Endothelial cell of umbilical vein (primary cell): ENCODE data around the gene ARID1B. TPM values are rescaled to one million over a fixed set of nuclear protein-coding genes. Genes with fewer than 3 reads are reported as not detected.

Experiments
- BruUV-seq: library from RNA; stranded (reverse); fragments of 400-500 nt; replicated peaks from 2 replicates; lab custom pipeline; 2021; lab: Mats Ljungman, UMichigan
- CTCF ChIA-PET: fragments of 300-600, 350-600 bp; sonication (Branson Sonifier 250); formaldehyde crosslinking; loops from one replicate; lab custom pipeline; 2021; ENCODE audit warnings: antibody characterized with exemption, inconsistent platforms; lab: Charles Lee
- POLR2A ChIA-PET: fragments of 300-600, 350-600 bp; sonication (Branson Sonifier 250); formaldehyde crosslinking; loops from one replicate; lab custom pipeline; 2021; ENCODE audit warnings: antibody characterized with exemption, inconsistent platforms; lab: Charles Lee
- DNase-seq: peaks from one replicate; pipeline ENCODE4 v3.0.0-alpha.2; 2011; ENCODE audit warnings: low read depth, low spot score
- FAIRE-seq: peaks from 2 replicates; lab custom pipeline; 2011; peaks lifted over from hg19 to GRCh38; lab: Jason Lieb, UNC
- H2AFZ ChIP-seq: 2 replicates; pipeline ENCODE4 v1.6.0; 2012; ENCODE audit warnings: low read depth, low read length, control low read depth, inconsistent platforms
- H3K27ac ChIP-seq: 2 replicates; pipeline ENCODE4 v1.5.1; 2011; ENCODE audit warnings: low read depth, mild to moderate bottlenecking, control low read depth, low read length, moderate library complexity; ENCODE audit not compliant: insufficient read depth
- H3K27me3 ChIP-seq, 2 experiments: 2 replicates each; pipeline versions ENCODE4 v1.6.0 to v1.6.1; 2011; ENCODE audit warnings: low read length in 2 of 2, mixed read lengths in 1 of 2; ENCODE audit not compliant: control insufficient read depth in 2 of 2, insufficient read depth in 2 of 2
- H3K36me3 ChIP-seq, 2 experiments: 2 replicates in 1 of 2; 3 replicates in 1 of 2; pipeline ENCODE4 v1.5.1; 2011; ENCODE audit warnings: low read length in 2 of 2, mild to moderate bottlenecking in 1 of 2, moderate library complexity in 1 of 2; ENCODE audit not compliant: control insufficient read depth in 2 of 2, insufficient read depth in 2 of 2; ENCODE audit errors: extremely low read depth in 1 of 2
- H3K4me1 ChIP-seq: 3 replicates; pipeline ENCODE4 v1.5.1; 2011; ENCODE audit warnings: mild to moderate bottlenecking, low read length; ENCODE audit not compliant: control insufficient read depth, insufficient read depth; ENCODE audit errors: extremely low read depth
- H3K4me2 ChIP-seq: 2 replicates; pipeline ENCODE4 v1.6.1; 2011; ENCODE audit warnings: low read length, control low read depth, mixed read lengths; ENCODE audit not compliant: insufficient read depth
- H3K4me3 ChIP-seq, 3 experiments: fragments of 200-600 bp in 1 of 3; sonication (generic), shearing (Covaris generic) in 1 of 3; replicated peaks in 1 of 3; 2 replicates each; pipeline ENCODE4 v1.5.1; 2011 to 2016; ENCODE audit warnings: control low read depth in 3 of 3, low read length in 3 of 3, mild to moderate bottlenecking in 2 of 3, inconsistent platforms in 1 of 3, low read depth in 1 of 3, moderate library complexity in 1 of 3; ENCODE audit not compliant: insufficient read depth in 1 of 3
- H3K79me2 ChIP-seq: 2 replicates; pipeline ENCODE4 v1.6.0; 2012; ENCODE audit warnings: low read length, inconsistent platforms; ENCODE audit not compliant: control insufficient read depth, insufficient read depth
- H3K9ac ChIP-seq: replicated peaks from 2 replicates; pipeline ENCODE3; 2011; ENCODE audit warnings: low read length, control low read depth; ENCODE audit not compliant: insufficient read depth; ENCODE audit errors: extremely low read depth
- H3K9me1 ChIP-seq: replicated peaks from 3 replicates; pipeline ENCODE4 v1.6.0; 2011; ENCODE audit warnings: mild to moderate bottlenecking, low read length; ENCODE audit not compliant: control insufficient read depth, insufficient read depth; ENCODE audit errors: extremely low read depth
- H3K9me3 ChIP-seq: replicated peaks from 2 replicates; pipeline ENCODE4 v1.5.1; 2012; ENCODE audit warnings: low read length, inconsistent platforms; ENCODE audit not compliant: control insufficient read depth, insufficient read depth
- H4K20me1 ChIP-seq: replicated peaks from 2 replicates; pipeline ENCODE3; 2011; ENCODE audit warnings: mild to moderate bottlenecking, low read length; ENCODE audit not compliant: control insufficient read depth, insufficient read depth; ENCODE audit errors: extremely low read depth
- EZH2 ChIP-seq: IDR thresholded peaks from 2 replicates; pipeline ENCODE4 v1.6.1; 2012; ENCODE audit warnings: borderline replicate concordance, low read depth, mild to moderate bottlenecking, moderate library complexity, low read length, inconsistent platforms; ENCODE audit not compliant: severe bottlenecking
- FOS ChIP-seq: IDR thresholded peaks from 2 replicates; pipeline ENCODE4 v1.6.1; 2011; ENCODE audit warnings: mild to moderate bottlenecking, low read length, moderate library complexity, borderline replicate concordance; ENCODE audit not compliant: insufficient read depth
- GATA2 ChIP-seq: IDR thresholded peaks from 2 replicates; pipeline ENCODE4 v1.7.0; 2011; ENCODE audit warnings: low read depth, mild to moderate bottlenecking, moderate library complexity, mixed read lengths, low read length; ENCODE audit not compliant: insufficient read length, insufficient read depth
- JUN ChIP-seq: IDR thresholded peaks from 2 replicates; pipeline ENCODE4 v1.6.1; 2011; ENCODE audit warnings: borderline replicate concordance, low read depth; ENCODE audit not compliant: insufficient read length, insufficient read depth
- MYC ChIP-seq: IDR thresholded peaks from one replicate; pipeline ENCODE4 v1.6.1; 2011; ENCODE audit warnings: mild to moderate bottlenecking, low read depth, low read length
- POLR2A ChIP-seq: IDR thresholded peaks from 2 replicates; pipeline ENCODE4 v1.6.1; 2012; ENCODE audit warnings: low read depth, mild to moderate bottlenecking, control low read depth, low read length
- POLR2AphosphoS5 ChIP-seq: IDR thresholded peaks from 2 replicates; pipeline ENCODE4 v1.6.1; 2012; ENCODE audit warnings: low read depth, mild to moderate bottlenecking, control low read depth, low read length, moderate library complexity; ENCODE audit not compliant: insufficient read depth
- dilution Hi-C: fragments of 300-500 bp; cut with MboI; formaldehyde crosslinking; loops from one replicate; pipeline ENCODE4 v1.15.0; 2019; ENCODE audit warnings: low sequenced_read_pairs; ENCODE audit not compliant: extremely low pct_ligation_motif_present
- intact Hi-C: fragments of 100-400 bp; cut with micrococcal nuclease; formaldehyde crosslinking; loops from one replicate; pipeline ENCODE4 v1.10.0; 2022
- polyA plus RNA-seq, 4 experiments: library from polyadenylated mRNA; depleted of rRNA in 3 of 4; stranded (reverse) in 3 of 4; unstranded in 1 of 4; fragments of >200 nt; gene quantifications; 2 replicates each; pipeline versions ENCODE4 v1.2.1 to v1.2.3, GENCODE V29; 2011 to 2012; ENCODE audit warnings: missing spikeins in 1 of 4
- total RNA-seq: library from RNA; stranded (reverse); gene quantifications from 2 replicates; pipeline ENCODE4 v1.2.3, GENCODE V29; 2021
- TF ChIP-seq, protein P1 (sequence below): IDR thresholded peaks from 2 replicates; pipeline ENCODE4 v1.6.1; 2011; ENCODE audit not compliant: insufficient read depth, insufficient read length
- TF ChIP-seq, protein P2 (sequence below), 2 donors: IDR thresholded peaks; 1 replicate in 1 of 2; 2 replicates in 1 of 2; pipeline ENCODE4 v1.5.1; 2011; ENCODE audit warnings: low read length in 2 of 2, mild to moderate bottlenecking in 2 of 2, moderate library complexity in 2 of 2, control low read depth in 1 of 2, inconsistent platforms in 1 of 2, low read depth in 1 of 2; ENCODE audit not compliant: insufficient read depth in 1 of 2; ENCODE audit errors: extremely low read depth in 1 of 2

Gene ARID1B
- total and polyA plus RNA-seq, 2 donors (not counting 3 experiments of a cell fraction or from before 2014, with no cell fraction given): 21.8 to 89.5 TPM

GRCh38 chr6:157246048-157246630 is 469.0 kb downstream of the ARID1B start:
- TF ChIP-seq EZH2 (no peak), POLR2A (no peak), JUN (no peak), FOS (no peak), POLR2AphosphoS5 (no peak), MYC (no peak), GATA2 (no peak)
- TF ChIP-seq, protein P1, sequence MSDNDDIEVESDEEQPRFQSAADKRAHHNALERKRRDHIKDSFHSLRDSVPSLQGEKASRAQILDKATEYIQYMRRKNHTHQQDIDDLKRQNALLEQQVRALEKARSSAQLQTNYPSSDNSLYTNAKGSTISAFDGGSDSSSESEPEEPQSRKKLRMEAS: no peak
- TF ChIP-seq, protein P2, sequence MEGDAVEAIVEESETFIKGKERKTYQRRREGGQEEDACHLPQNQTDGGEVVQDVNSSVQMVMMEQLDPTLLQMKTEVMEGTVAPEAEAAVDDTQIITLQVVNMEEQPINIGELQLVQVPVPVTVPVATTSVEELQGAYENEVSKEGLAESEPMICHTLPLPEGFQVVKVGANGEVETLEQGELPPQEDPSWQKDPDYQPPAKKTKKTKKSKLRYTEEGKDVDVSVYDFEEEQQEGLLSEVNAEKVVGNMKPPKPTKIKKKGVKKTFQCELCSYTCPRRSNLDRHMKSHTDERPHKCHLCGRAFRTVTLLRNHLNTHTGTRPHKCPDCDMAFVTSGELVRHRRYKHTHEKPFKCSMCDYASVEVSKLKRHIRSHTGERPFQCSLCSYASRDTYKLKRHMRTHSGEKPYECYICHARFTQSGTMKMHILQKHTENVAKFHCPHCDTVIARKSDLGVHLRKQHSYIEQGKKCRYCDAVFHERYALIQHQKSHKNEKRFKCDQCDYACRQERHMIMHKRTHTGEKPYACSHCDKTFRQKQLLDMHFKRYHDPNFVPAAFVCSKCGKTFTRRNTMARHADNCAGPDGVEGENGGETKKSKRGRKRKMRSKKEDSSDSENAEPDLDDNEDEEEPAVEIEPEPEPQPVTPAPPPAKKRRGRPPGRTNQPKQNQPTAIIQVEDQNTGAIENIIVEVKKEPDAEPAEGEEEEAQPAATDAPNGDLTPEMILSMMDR (IDR thresholded peaks at IDR 0.05; ENCODE audit: extremely low read depth in 1 of 2, insufficient read depth in 1 of 2, low read depth in 1 of 2, low read length in 2 of 2): no peak
- Histone ChIP-seq H3K4me2 (no peak overlapping the region), H4K20me1 (no peaks in the 10 kb centered on the region), H3K27me3 (peaks cover 11 to 19% of the 10 kb centered on the region in 2 experiments), H3K9me3 (peaks cover 2% of the 10 kb centered on the region), H2AFZ (no peak overlapping the region), H3K4me1 (no peaks in the 10 kb centered on the region), H3K27ac (no peak overlapping the region), H3K36me3 (no peaks in the 10 kb centered on the region), H3K4me3 (no peak overlapping the region), H3K9me1 (no peaks in the 10 kb centered on the region), H3K9ac (no peak overlapping the region), H3K79me2 (no peaks in the 10 kb centered on the region)
- intact Hi-C loops: no loop called here
- ChIA-PET POLR2A (no interaction called here), CTCF (no interaction called here)
- BruUV-seq: no TSS peak
- DNase-seq (no peak), FAIRE-seq (no peak)
- dilution Hi-C loops: no loop called here
